Ramos (cell line): Measurements from ENCODE around the gene RPAP2.
"Not testable (repeated sequence)": the region's sequence is repeated elsewhere in the genome, so short reads cannot be mapped to it uniquely, and the experiment has no call there.

Experiments used
- in situ Hi-C: fragments of 300-500 bp; cut with MboI; formaldehyde crosslinking; loops from one replicate; pipeline ENCODE4 v1.14.3; 2022; ENCODE audit warnings: low sequenced_read_pairs; ENCODE audit not compliant: unreplicated experiment

The RPAP2 gene

GRCh38 chr1:92317836-92318493 lies 19.1 kb downstream of the RPAP2 start:
- in situ Hi-C loops, result loop anchor here (10.0 kb wide), 1 partner anchor 307 kb away; no protein-coding TSS in a partner anchor

DNA sequence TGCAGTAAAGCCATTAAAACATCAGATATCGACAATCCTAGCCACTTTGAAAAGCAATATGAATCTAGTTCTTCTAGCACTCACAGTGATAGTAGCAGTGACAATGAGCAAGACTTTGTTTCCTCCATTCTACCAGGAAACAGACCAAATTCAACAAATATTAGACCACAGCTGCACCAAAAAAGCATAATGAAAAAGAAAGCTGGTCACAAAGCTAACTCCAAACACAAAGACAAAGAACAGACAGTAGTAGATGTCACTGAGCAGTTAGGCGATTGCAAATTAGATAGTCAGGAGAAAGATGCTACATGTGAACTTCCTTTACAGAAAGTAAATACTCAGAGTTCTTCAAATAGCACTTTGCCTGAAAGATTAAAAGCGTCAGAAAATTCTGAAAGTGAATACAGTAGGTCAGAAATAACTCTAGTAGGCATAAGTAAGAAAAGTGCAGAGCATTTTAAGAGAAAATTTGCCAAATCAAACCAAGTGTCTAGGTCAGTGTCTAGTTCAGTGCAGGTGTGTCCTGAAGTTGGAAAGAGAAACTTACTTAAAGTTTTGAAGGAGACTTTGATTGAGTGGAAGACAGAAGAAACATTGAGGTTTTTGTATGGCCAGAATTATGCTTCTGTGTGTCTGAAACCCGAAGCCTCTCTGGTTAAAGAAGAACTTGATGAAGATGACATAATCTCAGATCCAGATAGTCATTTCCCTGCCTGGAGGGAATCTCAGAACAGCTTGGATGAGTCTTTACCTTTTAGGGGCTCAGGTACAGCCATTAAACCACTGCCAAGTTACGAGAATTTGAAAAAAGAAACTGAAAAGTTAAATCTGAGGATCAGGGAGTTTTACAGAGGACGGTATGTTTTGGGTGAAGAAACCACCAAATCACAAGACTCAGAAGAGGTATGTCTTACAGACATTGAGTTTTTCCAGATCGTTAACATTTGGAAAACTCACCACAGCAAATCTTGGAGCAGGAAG lies 24.9 kb downstream of the RPAP2 start:
- in situ Hi-C loops, result no loop called here

- in situ Hi-C loops, result no loop called here
Observed at GRCh38 chr1:92324784-92325183, 25.9 kb downstream of the RPAP2 start.

- in situ Hi-C loops, result no loop called here
Observed at GRCh38 chr1:92326681-92327080, 27.8 kb downstream of the RPAP2 start.

DNA sequence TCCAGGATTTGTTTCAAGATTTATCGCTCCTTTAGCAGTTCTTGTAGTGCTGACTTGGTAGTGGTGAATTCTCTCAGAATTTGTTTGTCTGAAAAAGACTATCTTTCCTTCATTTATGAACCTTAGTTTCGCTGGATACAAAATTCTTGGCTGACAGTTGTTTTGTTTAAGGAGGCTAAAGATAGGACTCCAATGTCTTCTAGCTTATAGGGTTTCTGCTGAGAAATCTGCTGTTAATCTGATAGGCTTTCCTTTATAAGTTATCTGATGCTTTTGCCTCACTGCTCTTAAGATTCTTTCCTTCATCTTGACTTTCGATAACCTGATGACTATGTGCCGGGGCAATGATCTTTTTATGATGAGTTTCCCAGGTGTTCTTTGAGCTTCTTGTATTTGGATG lies 28.9 kb downstream of the RPAP2 start:
- in situ Hi-C loops, result no loop called here

DNA sequence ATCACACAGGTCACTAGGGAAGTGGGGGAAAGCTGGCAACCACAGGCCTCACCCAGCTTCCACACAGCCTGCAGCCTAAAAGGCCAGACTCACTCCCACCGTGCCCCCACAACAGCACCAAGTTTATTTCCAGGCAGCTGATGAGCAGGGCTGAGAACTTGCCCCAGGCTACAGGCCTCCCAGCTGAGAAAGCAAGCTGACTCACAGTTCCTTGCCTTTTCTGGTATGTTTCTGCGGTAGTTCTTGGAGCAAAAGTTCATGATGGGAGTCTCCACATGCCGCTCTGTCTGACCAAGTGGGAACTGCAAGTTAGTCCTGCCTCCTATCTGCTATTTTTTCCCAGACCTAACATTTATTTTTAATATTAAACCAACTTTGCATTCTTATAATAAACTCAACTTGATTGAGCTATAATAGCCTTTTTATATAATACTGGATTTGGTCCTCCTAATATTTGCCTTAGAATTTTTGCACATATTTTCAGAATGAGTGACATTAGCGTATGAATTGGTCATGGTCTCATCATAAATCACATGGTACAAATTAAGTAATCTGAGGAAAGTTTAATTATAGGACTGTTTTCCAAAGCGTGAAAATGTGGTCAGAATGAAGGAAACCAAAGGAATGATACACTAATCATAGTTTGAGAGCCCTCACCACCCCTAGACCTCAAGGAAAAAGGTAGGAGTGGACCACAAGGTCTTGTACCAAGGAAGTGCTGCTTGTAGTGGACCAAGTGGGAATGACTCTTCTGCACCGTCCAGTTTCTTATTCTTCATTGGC lies 30.7 kb downstream of the RPAP2 start:
- in situ Hi-C loops, result no loop called here

DNA sequence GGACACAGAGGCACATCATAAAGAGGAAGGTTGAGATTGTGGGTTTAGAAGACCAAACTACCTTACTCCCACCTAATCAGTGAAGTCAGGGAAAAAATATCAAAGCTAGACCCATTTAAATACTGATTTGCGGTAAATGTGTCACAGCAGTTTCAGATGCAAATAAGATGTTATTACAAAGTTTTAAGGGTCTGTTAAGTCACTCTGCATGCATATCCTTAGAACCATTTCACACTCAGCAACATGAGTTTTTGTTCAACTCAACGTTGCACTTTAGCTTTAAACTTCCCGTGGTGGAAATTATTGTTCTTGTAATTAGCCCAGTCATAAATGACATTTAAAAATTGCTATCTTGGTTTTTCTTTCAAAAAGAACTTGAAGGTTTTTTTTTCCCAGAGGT lies 34.8 kb downstream of the RPAP2 start:
- in situ Hi-C loops, result no loop called here

DNA sequence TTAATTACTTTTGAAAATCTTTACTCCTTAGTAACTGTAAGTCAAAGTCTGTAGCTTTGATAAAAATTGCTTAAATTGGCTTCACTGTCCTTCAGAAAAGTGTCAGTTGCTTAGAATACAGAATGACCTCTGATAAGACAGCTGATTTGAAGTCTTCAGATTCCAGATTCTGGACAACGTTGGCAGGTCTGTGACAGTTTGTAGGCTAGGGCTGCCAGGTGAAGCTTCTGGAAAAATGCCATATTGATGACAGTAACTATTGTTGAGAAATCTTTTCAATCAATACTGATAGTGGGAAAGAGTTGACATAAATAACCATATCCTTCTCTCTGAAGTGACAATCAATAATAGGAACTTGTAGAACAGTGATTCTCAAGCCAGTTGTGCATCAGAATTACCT lies 41.3 kb downstream of the RPAP2 start:
- in situ Hi-C loops, result no loop called here

GRCh38 chr1:92342401-92342800 lies 43.5 kb downstream of the RPAP2 start:
- in situ Hi-C loops, result no loop called here

DNA sequence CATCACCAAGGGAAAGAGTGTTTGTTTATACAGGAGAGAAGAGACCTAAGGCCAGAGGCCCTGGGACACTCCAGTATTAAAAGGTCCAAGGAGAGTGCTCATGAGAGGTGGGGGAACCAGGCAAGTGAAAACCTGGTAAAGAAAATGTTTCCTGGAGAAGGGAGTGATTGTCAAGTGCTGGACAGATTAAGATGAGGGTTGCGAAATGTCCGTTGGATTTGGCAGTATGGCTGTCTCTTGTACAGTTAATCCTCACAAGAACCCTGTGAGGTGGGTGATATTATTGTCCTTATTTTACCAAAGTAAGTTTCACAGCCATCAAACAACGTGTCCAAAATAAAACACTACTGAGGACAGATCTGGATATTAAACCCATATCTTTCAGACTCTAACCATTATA lies 44.2 kb downstream of the RPAP2 start:
- in situ Hi-C loops, result no loop called here

GRCh38 chr1:92346866-92347640 lies 48.2 kb downstream of the RPAP2 start:
- in situ Hi-C loops, result no loop called here

GRCh38 chr1:92352856-92353255 lies 54.0 kb downstream of the RPAP2 start:
- in situ Hi-C loops, result no loop called here

DNA sequence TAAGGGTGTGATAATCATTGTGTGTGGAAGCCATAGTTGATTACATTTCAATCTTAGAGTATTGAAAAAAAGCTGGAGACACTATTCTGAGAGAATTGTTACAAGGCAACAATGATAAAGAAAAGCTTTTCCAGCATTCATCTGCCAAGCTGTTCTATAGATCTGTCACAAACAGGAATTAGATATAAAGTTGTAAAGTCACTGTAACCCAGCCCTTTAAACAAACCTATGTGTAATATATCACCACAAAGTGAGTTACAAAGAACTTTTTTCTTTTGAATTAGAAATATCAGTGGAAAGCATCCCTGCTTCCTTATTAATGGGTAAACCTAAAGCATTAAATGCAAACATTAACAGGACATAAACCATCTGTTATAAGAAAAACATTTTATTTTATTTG lies 55.4 kb downstream of the RPAP2 start:
- in situ Hi-C loops, result no loop called here

GRCh38 chr1:92356956-92357355 lies 58.1 kb downstream of the RPAP2 start:
- in situ Hi-C loops, result no loop called here

GRCh38 chr1:92359382-92359781 lies 60.5 kb downstream of the RPAP2 start:
- in situ Hi-C loops, result not testable (repeated sequence)

- in situ Hi-C loops, result no loop called here
Observed at GRCh38 chr1:92359986-92360385, 61.1 kb downstream of the RPAP2 start.

DNA sequence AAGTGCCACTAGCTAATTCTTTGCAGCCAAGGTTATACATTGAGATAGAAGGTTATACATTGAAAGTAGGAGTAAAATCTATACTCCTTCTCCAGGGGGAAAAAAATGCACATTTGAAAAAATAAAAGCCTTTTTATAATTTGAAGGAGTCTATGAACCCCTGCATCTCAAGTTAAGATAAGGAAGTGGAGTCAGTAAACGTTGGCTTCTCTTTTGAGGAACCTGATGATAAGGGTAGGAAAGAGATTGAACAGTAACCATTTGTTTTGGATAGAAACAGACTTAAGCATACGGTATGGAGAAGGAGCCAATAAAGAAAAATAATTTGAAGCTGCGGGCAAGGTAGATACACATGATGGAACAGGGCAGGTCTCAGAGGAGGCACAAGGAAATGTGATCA lies 64.1 kb downstream of the RPAP2 start:
- in situ Hi-C loops, result no loop called here

DNA sequence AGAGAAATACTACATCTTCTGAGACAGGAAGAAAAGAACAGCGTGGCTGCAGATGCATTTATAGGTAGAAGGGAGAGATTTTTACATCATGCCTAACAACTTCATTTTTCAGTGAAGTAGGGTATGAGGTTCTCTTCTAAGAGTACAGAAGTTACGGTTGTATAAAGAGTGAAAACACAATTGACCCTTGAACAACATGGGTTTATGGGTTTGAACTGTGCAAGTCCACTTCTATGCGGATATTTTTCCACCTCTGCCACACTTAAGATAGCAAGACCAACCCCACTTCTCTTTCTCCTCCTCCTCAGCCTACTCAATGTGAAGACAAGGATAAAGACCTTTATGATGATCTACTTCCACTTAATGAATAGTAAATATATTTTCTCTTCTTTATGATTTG lies 64.5 kb downstream of the RPAP2 start:
- in situ Hi-C loops, result no loop called here

DNA sequence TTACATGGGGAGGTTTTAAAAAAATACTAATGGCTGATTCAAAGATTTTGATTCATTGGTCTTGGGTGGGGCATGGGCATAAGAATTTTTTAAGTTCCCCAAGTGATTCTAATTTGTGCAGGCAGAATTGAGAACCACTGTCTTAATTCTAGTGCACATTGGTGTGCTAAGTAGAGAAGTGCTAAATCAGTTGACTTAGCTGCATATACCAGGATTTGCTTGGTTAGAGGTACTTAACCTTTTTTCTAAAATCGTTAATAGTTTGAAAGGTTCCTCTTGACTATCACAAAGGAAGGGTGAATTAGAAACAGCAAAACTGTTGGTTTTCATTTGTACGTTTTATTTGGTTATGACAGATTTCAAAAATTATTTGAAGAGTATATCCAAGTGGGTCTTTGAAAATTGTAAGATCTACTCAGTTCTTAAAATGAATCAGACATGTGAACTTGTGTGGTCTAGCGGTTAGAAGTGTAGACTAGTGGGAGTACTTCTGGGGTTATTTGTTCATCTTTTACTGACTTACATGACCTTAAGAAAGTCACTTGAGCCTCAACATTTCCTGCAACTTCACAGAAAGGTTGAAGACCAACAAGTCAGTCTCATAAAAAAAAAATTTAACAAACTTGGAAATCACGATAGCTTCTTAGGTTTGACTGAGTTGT lies 66.7 kb downstream of the RPAP2 start:
- in situ Hi-C loops, result no loop called here

- in situ Hi-C loops, result no loop called here
Observed at GRCh38 chr1:92366040-92366395, 67.2 kb downstream of the RPAP2 start.
